Karpas-422 (cell line): ENCODE measurements around the gene STX1B. TPM values are rescaled to one million over a fixed set of nuclear protein-coding genes. Genes with fewer than 3 reads are reported as not detected.
A peak's percentile ranks its signal among the peaks of the same experiment; 100 is the strongest.

ENCODE experiments used
- DNase-seq: peaks from one replicate; pipeline ENCODE4 v3.0.0-alpha.2; 2015
- H2AFZ ChIP-seq: fragments of 200-600 bp; sonication (generic); 2 replicates; pipeline ENCODE4 v1.6.1; 2014; ENCODE audit warnings: antibody characterized with exemption, low read length, mixed read lengths
- H3K27ac ChIP-seq: fragments of 200-600 bp; sonication (generic); 2 replicates; pipeline ENCODE4 v1.5.1; 2014; ENCODE audit warnings: mild to moderate bottlenecking, low read length, moderate library complexity
- H3K27me3 ChIP-seq: fragments of 200-600 bp; sonication (generic); 2 replicates; pipeline ENCODE4 v1.6.1; 2014; ENCODE audit warnings: low read length, mixed read lengths
- H3K36me3 ChIP-seq: fragments of 200-600 bp; sonication (generic); 2 replicates; pipeline ENCODE4 v1.6.1; 2014; ENCODE audit warnings: low read length, mixed read lengths; ENCODE audit not compliant: insufficient read depth
- H3K4me1 ChIP-seq: fragments of 200-600 bp; sonication (generic); 2 replicates; pipeline ENCODE4 v1.6.1; 2014; ENCODE audit warnings: mild to moderate bottlenecking, low read length, mixed read lengths
- H3K4me2 ChIP-seq: fragments of 200-600 bp; sonication (generic); 2 replicates; pipeline ENCODE4 v1.6.1; 2014; ENCODE audit warnings: low read length, low read depth, mild to moderate bottlenecking; ENCODE audit not compliant: poor library complexity, severe bottlenecking
- H3K4me3 ChIP-seq: fragments of 200-600 bp; sonication (generic); 2 replicates; pipeline ENCODE4 v1.5.1; 2014; ENCODE audit warnings: mild to moderate bottlenecking, antibody characterized with exemption, low read length, mixed read lengths
- H3K79me2 ChIP-seq: fragments of 200-600 bp; sonication (generic); 2 replicates; pipeline ENCODE4 v1.6.1; 2014; ENCODE audit warnings: mild to moderate bottlenecking, low read length, mixed read lengths
- H3K9ac ChIP-seq: fragments of 200-600 bp; sonication (generic); 2 replicates; pipeline ENCODE4 v1.6.0; 2014; ENCODE audit warnings: low read length
- H3K9me2 ChIP-seq: fragments of 200-600 bp; sonication (generic), shearing (Covaris generic); replicated peaks from 2 replicates; pipeline ENCODE4 v1.6.0; 2014; ENCODE audit warnings: mild to moderate bottlenecking, low read length, moderate library complexity; ENCODE audit not compliant: insufficient read depth
- H3K9me3 ChIP-seq: fragments of 300-700, 200-600 bp; sonication (generic); 2 replicates; pipeline ENCODE4 v1.6.1; 2014; ENCODE audit warnings: low read length, mixed read lengths
- H4K20me1 ChIP-seq: fragments of 200-600 bp; sonication (generic); 2 replicates; pipeline ENCODE4 v1.6.1; 2014; ENCODE audit warnings: mild to moderate bottlenecking, antibody characterized with exemption, low read length, low read depth; ENCODE audit not compliant: insufficient read depth
- total RNA-seq: library from RNA; depleted of rRNA; stranded (reverse); fragments of >200 nt; shearing (Covaris generic); gene quantifications from 2 replicates; pipeline ENCODE4 v1.2.3, GENCODE V29; 2014; ENCODE audit warnings: low replicate concordance

Gene STX1B
- total RNA-seq, 1 experiment from 2014 or later = 0.11 TPM

DNA sequence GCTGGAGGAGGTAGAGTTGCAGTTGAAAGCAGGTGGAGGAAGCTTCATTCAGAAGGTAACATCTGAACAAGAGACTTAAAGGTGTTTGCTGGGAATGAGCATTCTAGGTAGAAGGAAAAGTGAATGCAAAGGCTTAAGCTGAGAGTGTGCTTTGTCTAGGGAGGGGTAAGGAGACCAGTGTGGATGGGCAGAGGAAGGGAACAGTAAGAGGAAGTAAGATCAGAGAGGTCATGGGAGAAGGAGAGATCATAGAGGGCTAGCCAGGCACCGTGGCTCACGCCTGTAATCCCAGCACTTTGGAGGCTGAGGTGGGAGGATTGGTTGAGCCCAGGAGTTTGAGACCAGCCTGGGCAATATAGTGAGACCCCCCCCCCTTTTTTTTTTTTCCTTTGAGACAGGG lies 26.3 kb upstream of the STX1B start:
- Histone ChIP-seq H3K9ac (no peak overlapping the region), H3K79me2 (peaks cover 4% of the 10 kb centered on the region; the same call in 1 of the 2 replicates), H3K4me3 (no peak overlapping the region), H3K4me1 (peaks cover 14% of the 10 kb centered on the region), H3K27ac (no peak overlapping the region), H4K20me1 (no peaks in the 10 kb centered on the region), H3K9me3 (no peaks in the 10 kb centered on the region), H3K4me2 (no peak overlapping the region), H3K36me3 (no peaks in the 10 kb centered on the region), H3K9me2 (no peaks in the 10 kb centered on the region), H3K27me3 (no peaks in the 10 kb centered on the region), H2AFZ (no peak overlapping the region)
- DNase-seq = no peak

DNA sequence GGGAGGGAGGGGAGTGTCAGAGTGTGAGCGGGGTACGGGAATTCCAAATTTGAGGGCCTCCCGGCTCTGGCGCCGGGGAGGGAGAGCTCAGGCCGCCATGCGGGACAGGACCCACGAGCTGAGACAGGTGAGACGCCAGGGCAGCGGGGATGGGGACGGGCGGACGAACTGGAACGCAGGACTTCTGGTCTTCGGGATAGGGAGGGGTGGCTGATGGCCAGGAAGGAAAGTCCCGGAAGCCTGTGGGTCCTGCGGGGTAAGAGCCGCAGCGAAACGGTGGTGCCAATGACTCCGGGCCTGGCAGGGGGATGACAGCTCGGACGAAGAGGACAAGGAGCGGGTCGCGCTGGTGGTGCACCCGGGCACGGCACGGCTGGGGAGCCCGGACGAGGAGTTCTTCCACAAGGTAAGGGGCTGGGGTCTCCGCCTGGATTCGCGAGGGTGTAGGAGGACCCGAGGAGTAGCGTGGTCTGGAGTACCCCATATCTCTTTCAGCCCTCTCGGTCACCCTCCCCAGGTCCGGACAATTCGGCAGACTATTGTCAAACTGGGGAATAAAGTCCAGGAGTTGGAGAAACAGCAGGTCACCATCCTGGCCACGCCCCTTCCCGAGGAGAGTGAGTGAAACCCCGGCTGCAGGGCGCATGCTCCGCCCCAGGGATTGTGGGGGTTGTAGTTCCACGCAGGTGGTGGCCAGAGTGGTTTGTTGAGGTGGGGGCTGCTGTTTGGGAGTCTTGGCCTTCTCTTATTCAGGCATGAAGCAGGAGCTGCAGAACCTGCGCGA lies 23.5 kb upstream of the STX1B start:
- Histone ChIP-seq H3K4me1 (peaks cover 14% of the 10 kb centered on the region), H3K9ac (peak overlapping the region; percentile 80), H3K4me3 (peak overlapping the region; percentile 91), H4K20me1 (no peaks in the 10 kb centered on the region), H2AFZ (peak overlapping the region; percentile 93), H3K79me2 (peaks cover 4% of the 10 kb centered on the region; the same call in 1 of the 2 replicates), H3K9me2 (no peaks in the 10 kb centered on the region), H3K27me3 (no peaks in the 10 kb centered on the region), H3K36me3 (no peaks in the 10 kb centered on the region), H3K9me3 (no peaks in the 10 kb centered on the region), H3K27ac (no peak overlapping the region), H3K4me2 (peak overlapping the region; percentile 90)
- peak; percentile 91 for DNase-seq

DNA sequence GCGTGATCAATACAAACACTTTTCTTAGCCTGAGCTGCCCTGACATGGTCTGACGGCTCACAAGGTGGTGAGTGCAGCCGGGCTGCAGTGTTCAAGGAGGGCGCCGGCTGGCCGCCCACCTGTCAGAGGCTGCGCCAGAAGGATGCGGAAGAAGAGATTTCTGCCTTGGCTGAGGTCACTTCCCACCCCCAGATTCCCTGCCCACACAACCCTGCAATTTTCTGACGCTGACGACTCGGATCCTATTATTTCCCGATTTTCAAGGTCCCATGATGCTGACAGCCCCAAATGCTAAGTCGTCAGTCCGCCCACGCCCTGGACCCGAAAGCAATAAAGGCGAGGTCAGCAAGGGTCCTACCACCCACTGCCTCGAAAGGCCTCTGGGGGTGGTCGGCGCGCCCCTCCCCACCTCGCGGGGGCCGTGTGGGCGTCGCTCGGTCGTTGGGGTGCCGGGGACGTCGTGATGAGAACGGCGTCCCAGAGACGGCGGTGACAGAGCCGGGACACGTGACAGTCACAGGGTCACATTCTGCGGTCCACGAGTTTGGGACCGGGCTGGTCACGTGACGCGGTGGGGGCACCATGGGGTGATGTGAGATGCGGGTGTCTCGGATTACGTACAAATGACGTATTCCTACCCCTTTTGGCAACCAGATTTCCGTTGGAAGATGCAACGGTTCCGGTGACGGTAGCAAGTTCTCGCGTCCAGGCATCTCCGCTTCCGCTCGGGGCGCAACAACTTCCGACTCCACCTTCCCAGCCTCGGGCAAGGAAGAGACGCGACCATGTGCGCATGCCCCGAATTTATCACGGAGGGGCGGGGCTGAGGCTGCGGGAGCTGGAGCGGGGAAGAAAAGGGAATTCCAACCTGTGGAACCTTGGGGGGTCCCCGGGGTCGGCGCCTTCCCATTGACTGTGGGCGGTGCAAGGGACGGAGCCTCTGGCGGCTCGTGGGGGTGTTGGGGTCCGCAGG lies 22.6 kb upstream of the STX1B start, which contains the start of gene STX4:
TSS of gene STX4 (plus strand) at position 823 of the 973 bp plus-strand sequence. CDS start 248 bp downstream, outside the sequence.
- H3K79me2 ChIP-seq = peaks cover 4% of the 10 kb centered on the region; the same call in 1 of the 2 replicates
- no peak within 1 kb of the TSS for H3K27ac ChIP-seq
- H3K36me3 ChIP-seq = no peaks in the 10 kb centered on the region
- H2AFZ ChIP-seq = peak within 1 kb of the TSS; percentile 98
- H4K20me1 ChIP-seq = no peaks in the 10 kb centered on the region
- peak; percentile 97 for DNase-seq
- H3K27me3 ChIP-seq = no peaks in the 10 kb centered on the region
- H3K9ac ChIP-seq = peak within 1 kb of the TSS; percentile 80
- no peaks in the 10 kb centered on the region for H3K9me3 ChIP-seq
- peaks cover 14% of the 10 kb centered on the region for H3K4me1 ChIP-seq
- H3K4me3 ChIP-seq = peak within 1 kb of the TSS; percentile 91
- no peaks in the 10 kb centered on the region for H3K9me2 ChIP-seq
- peak within 1 kb of the TSS; percentile 90 for H3K4me2 ChIP-seq

GRCh38 chr16:31031276-31031675 lies 20.8 kb upstream of the STX1B start:
- no peak for DNase-seq
- Histone ChIP-seq H3K9me2 (no peaks in the 10 kb centered on the region), H3K4me3 (no peak overlapping the region), H3K9me3 (no peaks in the 10 kb centered on the region), H4K20me1 (no peaks in the 10 kb centered on the region), H3K4me2 (no peak overlapping the region), H3K9ac (no peak overlapping the region), H2AFZ (no peak overlapping the region), H3K27ac (no peak overlapping the region), H3K27me3 (no peaks in the 10 kb centered on the region), H3K79me2 (peaks cover 4% of the 10 kb centered on the region; the same call in 1 of the 2 replicates), H3K4me1 (peaks cover 14% of the 10 kb centered on the region), H3K36me3 (no peaks in the 10 kb centered on the region)

DNA sequence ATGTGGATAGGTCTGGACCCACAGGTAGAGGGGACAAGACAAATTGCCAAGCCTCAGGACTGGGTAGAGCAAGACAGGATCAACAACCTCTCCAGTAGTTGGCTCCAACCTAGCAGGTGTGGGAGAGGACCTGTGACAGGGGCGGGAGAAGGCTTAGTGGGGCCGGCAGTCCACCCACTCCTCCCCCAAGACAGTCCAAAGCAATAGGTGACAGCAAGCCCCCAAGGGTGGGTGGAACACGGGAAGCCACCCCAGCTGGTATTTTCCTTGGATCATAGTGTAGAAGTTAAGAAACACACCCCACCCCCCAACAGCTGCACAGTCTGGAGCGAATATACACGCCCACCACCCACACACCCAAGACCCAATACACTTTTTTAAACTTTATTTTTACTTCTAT lies 18.8 kb upstream of the STX1B start:
- peaks cover under 1% of the 10 kb centered on the region; the same call in 1 of the 2 replicates for H3K79me2 ChIP-seq
- peaks cover 10% of the 10 kb centered on the region for H3K4me1 ChIP-seq
- H3K9ac ChIP-seq = no peak overlapping the region
- no peaks in the 10 kb centered on the region for H3K9me3 ChIP-seq
- no peak overlapping the region for H3K4me3 ChIP-seq
- H2AFZ ChIP-seq = no peak overlapping the region
- H3K36me3 ChIP-seq = no peaks in the 10 kb centered on the region
- H3K27me3 ChIP-seq = no peaks in the 10 kb centered on the region
- DNase-seq = peak; percentile 37
- no peaks in the 10 kb centered on the region for H3K9me2 ChIP-seq
- H3K4me2 ChIP-seq = no peak overlapping the region
- no peak overlapping the region for H3K27ac ChIP-seq
- no peaks in the 10 kb centered on the region for H4K20me1 ChIP-seq

GRCh38 chr16:31025339-31025738 lies 14.9 kb upstream of the STX1B start:
- Histone ChIP-seq H3K9me2 (no peaks in the 10 kb centered on the region), H3K4me2 (no peak overlapping the region), H3K79me2 (no peaks in the 10 kb centered on the region), H3K9me3 (no peaks in the 10 kb centered on the region), H2AFZ (no peak overlapping the region), H4K20me1 (no peaks in the 10 kb centered on the region), H3K4me1 (no peaks in the 10 kb centered on the region), H3K27ac (no peak overlapping the region), H3K9ac (no peak overlapping the region), H3K36me3 (no peaks in the 10 kb centered on the region), H3K27me3 (no peaks in the 10 kb centered on the region), H3K4me3 (no peak overlapping the region)
- DNase-seq = no peak

- DNase-seq = no peak
- Histone ChIP-seq H3K4me3 (no peak overlapping the region), H3K9me3 (no peaks in the 10 kb centered on the region), H4K20me1 (no peaks in the 10 kb centered on the region), H3K4me1 (no peaks in the 10 kb centered on the region), H3K4me2 (no peak overlapping the region), H2AFZ (no peak overlapping the region), H3K27me3 (no peaks in the 10 kb centered on the region), H3K36me3 (no peaks in the 10 kb centered on the region), H3K79me2 (no peaks in the 10 kb centered on the region), H3K9ac (no peak overlapping the region), H3K9me2 (no peaks in the 10 kb centered on the region), H3K27ac (no peak overlapping the region)
These were observed 13.3 kb upstream of the STX1B start for GRCh38 chr16:31023627-31024226.

GRCh38 chr16:31023252-31023602 lies 12.8 kb upstream of the STX1B start:
- Histone ChIP-seq H3K27me3 (no peaks in the 10 kb centered on the region), H3K9me2 (no peaks in the 10 kb centered on the region), H3K36me3 (no peaks in the 10 kb centered on the region), H3K9ac (no peak overlapping the region), H3K4me2 (no peak overlapping the region), H4K20me1 (no peaks in the 10 kb centered on the region), H3K27ac (no peak overlapping the region), H3K4me1 (no peaks in the 10 kb centered on the region), H3K79me2 (no peaks in the 10 kb centered on the region), H3K9me3 (no peaks in the 10 kb centered on the region), H3K4me3 (no peak overlapping the region), H2AFZ (no peak overlapping the region)
- DNase-seq = no peak
